SK-N-MC (cell line): ENCODE results near the gene NDOR1.
"Not testable (repeated sequence)": the region's sequence is repeated elsewhere in the genome, so short reads cannot be mapped to it uniquely, and the experiment has no call there.

Experiments used
- DNase-seq: peaks from one replicate; pipeline ENCODE4 v3.0.0-alpha.2; 2011; ENCODE audit warnings: low read depth, low spot score
- H3K27ac ChIP-seq: fragments of 200-600 bp; sonication (generic); 2 replicates; pipeline ENCODE4 v1.5.1; 2016; ENCODE audit warnings: mixed run types
- H3K36me3 ChIP-seq: fragments of 200-600 bp; sonication (generic); 2 replicates; pipeline ENCODE4 v1.6.1; 2017; ENCODE audit warnings: antibody characterized with exemption, low read length, mixed read lengths; ENCODE audit not compliant: insufficient read depth
- H3K4me3 ChIP-seq: fragments of 200-600 bp; sonication (generic); 2 replicates; pipeline ENCODE4 v1.5.1; 2016
- H3K9ac ChIP-seq: fragments of 200-600 bp; sonication (generic); 2 replicates; pipeline ENCODE4 v1.8.0; 2017; ENCODE audit warnings: mixed run types, mixed read lengths; ENCODE audit not compliant: insufficient read length
- H3K9me3 ChIP-seq: fragments of 200-600 bp; sonication (generic); 2 replicates; pipeline ENCODE4 v1.6.1; 2017; ENCODE audit warnings: low read depth, mild to moderate bottlenecking, antibody characterized with exemption, low read length, moderate library complexity, mixed read lengths
- EZH2 ChIP-seq: fragments of 200-600 bp; sonication (generic); IDR thresholded peaks from one replicate; pipeline ENCODE4 v1.6.1; 2017; ENCODE audit warnings: antibody characterized with exemption
- FOXP2 ChIP-seq: optimal IDR thresholded peaks from 2 replicates; pipeline ENCODE3; 2011; ENCODE audit warnings: mild to moderate bottlenecking, moderate library complexity; ENCODE audit not compliant: insufficient read depth; ENCODE audit errors: extremely low read length, control extremely low read depth
- POLR2AphosphoS5 ChIP-seq: IDR thresholded peaks from 2 replicates; pipeline ENCODE4 v1.6.1; 2012; ENCODE audit warnings: mild to moderate bottlenecking, low read depth, low read length, borderline replicate concordance

The NDOR1 gene

DNA sequence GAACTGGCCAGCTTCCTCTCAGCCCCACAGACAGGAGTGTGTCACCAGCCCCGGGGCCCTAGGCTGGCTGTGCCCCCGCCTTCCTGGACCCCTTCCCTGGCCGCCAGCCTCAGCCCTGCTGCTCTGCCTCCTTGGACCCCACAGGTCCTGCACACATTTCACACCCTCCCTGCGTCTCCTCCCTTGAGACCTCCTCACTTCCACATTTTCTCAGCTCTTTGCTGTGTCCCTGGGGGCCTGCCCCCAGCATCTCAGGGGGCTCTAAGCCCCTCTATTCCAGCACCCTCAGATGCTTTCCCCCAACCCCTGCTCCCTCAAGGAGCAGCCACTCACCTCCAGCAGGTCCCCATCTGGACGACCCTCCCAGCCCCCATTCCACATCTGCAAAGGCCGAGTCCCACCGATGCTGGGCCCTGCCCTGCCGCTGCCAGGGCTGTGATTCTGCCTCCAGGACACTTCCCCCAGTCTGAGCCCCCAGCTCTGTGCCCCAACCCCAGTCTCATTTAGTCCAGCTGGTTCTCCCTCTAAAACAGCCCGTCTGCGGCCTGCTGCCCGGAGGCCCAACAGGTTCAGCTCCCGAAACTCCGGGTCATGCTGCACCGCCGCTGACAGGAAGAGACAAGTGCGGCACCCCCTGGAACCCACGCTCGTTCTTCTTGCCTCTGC, 29.4 kb downstream of the NDOR1 start:
- Histone ChIP-seq H3K4me3 (no peak overlapping the region), H3K9me3 (no peaks in the 10 kb centered on the region), H3K27ac (no peak overlapping the region), H3K9ac (no peak overlapping the region), H3K36me3 (no peaks in the 10 kb centered on the region)
- DNase-seq = no peak
- TF ChIP-seq EZH2 (no peak), POLR2AphosphoS5 (no peak), FOXP2 (no peak)

DNA sequence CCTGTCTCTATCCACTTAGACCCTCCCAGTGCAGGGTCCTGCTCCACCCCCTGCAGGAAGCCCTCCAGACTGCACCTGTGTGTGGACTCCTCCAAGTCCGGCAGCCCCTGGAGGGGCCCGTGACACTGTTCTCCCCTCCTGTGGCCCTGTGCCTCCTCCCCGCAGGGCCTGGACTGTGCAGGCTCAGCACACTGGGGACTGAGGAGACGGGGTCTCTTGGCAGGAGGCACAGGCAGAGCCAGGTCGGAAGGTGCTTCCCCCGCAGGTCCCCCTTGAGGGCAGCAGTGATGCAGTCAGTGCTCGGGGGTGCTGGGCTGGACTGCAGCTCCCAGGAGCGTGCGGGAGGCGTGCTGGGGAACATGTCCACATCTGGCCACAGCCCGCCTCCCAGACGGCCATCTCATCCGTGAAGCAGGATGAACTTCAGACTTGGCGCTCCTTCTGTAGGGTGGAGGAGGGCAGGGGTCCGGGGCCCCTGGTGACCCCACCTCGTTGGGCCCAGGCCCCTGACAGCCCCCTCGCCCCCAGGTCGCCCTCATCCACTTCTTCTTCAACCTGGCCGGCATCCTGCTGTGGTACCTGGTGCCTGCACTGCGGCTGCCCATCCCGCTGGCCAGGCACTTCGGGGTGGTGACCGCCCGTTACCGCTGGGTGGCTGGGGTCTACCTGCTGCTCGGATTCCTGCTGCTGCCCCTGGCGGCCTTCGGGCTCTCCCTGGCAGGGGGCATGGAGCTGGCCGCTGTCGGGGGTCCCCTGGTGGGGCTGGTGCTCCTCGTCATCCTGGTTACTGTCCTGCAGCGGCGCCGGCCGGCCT, 30.1 kb downstream of the NDOR1 start:
- H3K9me3 ChIP-seq = no peaks in the 10 kb centered on the region
- no peaks in the 10 kb centered on the region for H3K36me3 ChIP-seq
- peak overlapping the region; percentile 49; the same call in 1 of the 2 replicates for H3K4me3 ChIP-seq
- no peak overlapping the region for H3K9ac ChIP-seq
- no peak overlapping the region for H3K27ac ChIP-seq
- DNase-seq = no peak
- TF ChIP-seq EZH2 (no peak), FOXP2 (no peak), POLR2AphosphoS5 (no peak)

DNA sequence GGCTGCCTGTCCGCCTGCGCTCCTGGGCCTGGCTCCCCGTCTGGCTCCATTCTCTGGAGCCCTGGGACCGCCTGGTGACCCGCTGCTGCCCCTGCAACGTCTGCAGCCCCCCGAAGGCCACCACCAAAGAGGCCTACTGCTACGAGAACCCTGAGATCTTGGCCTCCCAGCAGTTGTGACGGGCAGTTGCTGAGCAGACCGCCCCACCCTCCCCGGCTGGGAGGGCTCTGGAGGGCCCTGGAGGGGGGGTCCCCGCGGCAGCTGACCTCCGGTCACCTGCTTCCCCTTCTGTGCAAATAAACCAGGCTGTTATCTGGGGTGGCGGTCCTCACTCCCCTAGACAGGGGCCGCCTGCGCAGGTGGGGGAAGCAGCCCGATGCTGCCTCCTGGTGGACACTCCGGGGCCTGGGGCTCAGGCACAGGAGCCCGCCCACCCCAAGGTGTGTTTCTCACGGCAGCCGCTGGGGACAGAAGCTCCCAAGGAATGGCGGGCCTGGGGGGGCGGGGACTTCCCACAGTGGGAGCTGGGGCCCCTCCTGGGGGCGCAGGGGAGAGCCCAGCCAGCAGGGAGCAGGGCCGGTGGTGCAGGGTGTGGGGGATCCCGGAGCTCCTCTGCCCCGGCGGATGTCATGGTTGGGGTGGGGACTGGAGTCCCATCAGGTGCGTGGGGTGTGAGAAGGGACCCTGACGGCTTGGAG, 30.9 kb downstream of the NDOR1 start:
- no peaks in the 10 kb centered on the region for H3K9me3 ChIP-seq
- TF ChIP-seq POLR2AphosphoS5 = no peak
- no peak for TF ChIP-seq EZH2
- TF ChIP-seq FOXP2 = no peak
- H3K27ac ChIP-seq = no peak overlapping the region
- H3K9ac ChIP-seq = no peak overlapping the region
- H3K36me3 ChIP-seq = no peaks in the 10 kb centered on the region
- no peak for DNase-seq
- H3K4me3 ChIP-seq = peak overlapping the region; percentile 49

- no peaks in the 10 kb centered on the region for H3K9me3 ChIP-seq
- TF ChIP-seq FOXP2 (no peak), POLR2AphosphoS5 (no peak)
- H3K9ac ChIP-seq = no peak overlapping the region
- H3K36me3 ChIP-seq = peaks cover 3% of the 10 kb centered on the region
- H3K4me3 ChIP-seq = peak overlapping the region; percentile 31
- H3K27ac ChIP-seq = no peak overlapping the region
- no peak for DNase-seq
Observed at GRCh38 chr9:137236936-137237421, 31.5 kb downstream of the NDOR1 start.

- Histone ChIP-seq H3K9me3 (no peaks in the 10 kb centered on the region), H3K9ac (no peak overlapping the region), H3K27ac (no peak overlapping the region), H3K36me3 (peaks cover 14% of the 10 kb centered on the region), H3K4me3 (no peak overlapping the region)
- DNase-seq = no peak
- no peak for TF ChIP-seq POLR2AphosphoS5
- TF ChIP-seq FOXP2 = no peak
- TF ChIP-seq EZH2 = no peak
Observed at GRCh38 chr9:137237759-137238726, 32.5 kb downstream of the NDOR1 start.

- H3K9ac ChIP-seq = peak overlapping the region; percentile 88
- H3K36me3 ChIP-seq = peaks cover 21% of the 10 kb centered on the region
- H3K9me3 ChIP-seq, DNase-seq: not testable (repeated sequence)
- H3K27ac ChIP-seq = peak overlapping the region; percentile 85
- H3K4me3 ChIP-seq = peak overlapping the region; percentile 80
Observed at GRCh38 chr9:137239541-137240200, 34.2 kb downstream of the NDOR1 start.

GRCh38 chr9:137240318-137240840, 34.9 kb downstream of the NDOR1 start:
- Histone ChIP-seq H3K9ac (peak overlapping the region; percentile 88), H3K9me3 (no peaks in the 10 kb centered on the region), H3K4me3 (peak overlapping the region; percentile 80), H3K36me3 (peaks cover 21% of the 10 kb centered on the region), H3K27ac (peak overlapping the region; percentile 85)
- TF ChIP-seq FOXP2 (no peak), POLR2AphosphoS5 (peak; percentile 38; the same call in 1 of the 2 replicates)
- no peak for DNase-seq
